ENCODE measurements around the gene TIGD1. TPM values are rescaled to one million over a fixed set of nuclear protein-coding genes. Genes with fewer than 3 reads are reported as not detected.

The TIGD1 gene
- total and polyA plus RNA-seq, 8 donors = 3.7 to 12.4 (median 10.9) TPM

DNA sequence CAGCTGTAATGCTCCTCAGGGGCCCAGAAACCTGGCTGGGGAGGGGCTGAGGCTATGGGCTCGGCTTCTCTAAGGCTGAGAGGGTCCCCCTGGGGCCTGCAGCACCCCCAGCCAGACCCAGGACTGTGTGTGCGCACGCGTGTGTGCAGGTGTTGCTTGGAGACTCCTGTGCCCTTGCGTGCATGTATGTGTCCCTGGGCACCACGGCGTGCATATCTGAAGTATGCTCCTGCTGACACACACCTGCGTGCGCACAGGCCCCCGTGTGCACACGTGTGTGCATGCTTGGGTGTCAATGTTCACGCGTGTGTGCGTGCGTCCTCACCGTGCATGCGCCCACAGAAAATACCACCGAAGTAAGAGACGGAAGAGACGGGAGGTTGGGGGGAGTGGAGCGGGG is 47.8 kb downstream of the TIGD1 start:
- ATAC-seq = no peak
- Histone ChIP-seq H3K36me3 (no peaks in the 10 kb centered on the region), H3K9me3 (no peaks in the 10 kb centered on the region), H3K27me3 (peaks cover 23 to 80% of the 10 kb centered on the region in 2 donors), H3K4me3 (no peak overlapping the region), H3K4me1 (peaks cover 7 to 13% of the 10 kb centered on the region in 2 donors), H3K27ac (no peak overlapping the region)
- DNase-seq = no peak
- intact Hi-C loops (cut with DNase I) = no loop called here
- TF ChIP-seq, protein P1, sequence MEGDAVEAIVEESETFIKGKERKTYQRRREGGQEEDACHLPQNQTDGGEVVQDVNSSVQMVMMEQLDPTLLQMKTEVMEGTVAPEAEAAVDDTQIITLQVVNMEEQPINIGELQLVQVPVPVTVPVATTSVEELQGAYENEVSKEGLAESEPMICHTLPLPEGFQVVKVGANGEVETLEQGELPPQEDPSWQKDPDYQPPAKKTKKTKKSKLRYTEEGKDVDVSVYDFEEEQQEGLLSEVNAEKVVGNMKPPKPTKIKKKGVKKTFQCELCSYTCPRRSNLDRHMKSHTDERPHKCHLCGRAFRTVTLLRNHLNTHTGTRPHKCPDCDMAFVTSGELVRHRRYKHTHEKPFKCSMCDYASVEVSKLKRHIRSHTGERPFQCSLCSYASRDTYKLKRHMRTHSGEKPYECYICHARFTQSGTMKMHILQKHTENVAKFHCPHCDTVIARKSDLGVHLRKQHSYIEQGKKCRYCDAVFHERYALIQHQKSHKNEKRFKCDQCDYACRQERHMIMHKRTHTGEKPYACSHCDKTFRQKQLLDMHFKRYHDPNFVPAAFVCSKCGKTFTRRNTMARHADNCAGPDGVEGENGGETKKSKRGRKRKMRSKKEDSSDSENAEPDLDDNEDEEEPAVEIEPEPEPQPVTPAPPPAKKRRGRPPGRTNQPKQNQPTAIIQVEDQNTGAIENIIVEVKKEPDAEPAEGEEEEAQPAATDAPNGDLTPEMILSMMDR (IDR thresholded peaks at IDR 0.05) = no peak

DNA sequence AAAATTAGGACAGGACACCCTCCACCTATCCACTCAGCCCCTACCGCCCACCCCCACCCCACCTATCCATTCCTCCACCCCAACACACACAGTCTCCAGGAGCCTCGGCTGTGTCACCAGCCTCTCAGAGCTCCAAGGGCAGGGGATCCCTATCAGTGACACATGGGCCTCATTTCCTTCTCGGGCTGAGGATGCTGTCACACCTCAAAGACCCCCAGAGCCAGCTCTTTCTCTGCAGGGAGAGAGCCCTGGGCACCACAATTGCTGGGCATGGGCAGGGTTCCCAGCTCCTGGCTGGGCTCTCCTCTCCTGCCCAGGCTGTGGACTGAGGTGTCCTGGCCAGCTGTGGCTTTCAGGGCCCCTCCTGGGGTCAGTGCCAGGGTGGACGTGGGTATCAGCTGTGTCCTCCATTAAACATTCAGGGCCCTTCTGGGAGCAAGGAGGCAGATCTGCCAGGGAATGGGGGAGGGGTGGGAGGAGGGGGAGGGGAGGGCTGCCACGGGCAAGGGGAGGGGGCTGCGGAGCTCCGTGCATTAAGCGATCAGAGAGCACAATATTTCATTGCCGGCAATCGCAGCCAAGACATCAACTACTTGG is 48.5 kb downstream of the TIGD1 start:
- peaks cover 7 to 13% of the 10 kb centered on the region in 2 donors for H3K4me1 ChIP-seq
- no peak overlapping the region for H3K4me3 ChIP-seq
- no peak overlapping the region for H3K27ac ChIP-seq
- peaks cover 23 to 76% of the 10 kb centered on the region in 2 donors for H3K27me3 ChIP-seq
- ATAC-seq (no peak), DNase-seq (no peak)
- TF ChIP-seq, protein P1 (IDR thresholded peaks at IDR 0.05) = no peak
- no peaks in the 10 kb centered on the region for H3K36me3 ChIP-seq
- intact Hi-C loops (cut with DNase I) = no loop called here
- no peaks in the 10 kb centered on the region for H3K9me3 ChIP-seq

DNA sequence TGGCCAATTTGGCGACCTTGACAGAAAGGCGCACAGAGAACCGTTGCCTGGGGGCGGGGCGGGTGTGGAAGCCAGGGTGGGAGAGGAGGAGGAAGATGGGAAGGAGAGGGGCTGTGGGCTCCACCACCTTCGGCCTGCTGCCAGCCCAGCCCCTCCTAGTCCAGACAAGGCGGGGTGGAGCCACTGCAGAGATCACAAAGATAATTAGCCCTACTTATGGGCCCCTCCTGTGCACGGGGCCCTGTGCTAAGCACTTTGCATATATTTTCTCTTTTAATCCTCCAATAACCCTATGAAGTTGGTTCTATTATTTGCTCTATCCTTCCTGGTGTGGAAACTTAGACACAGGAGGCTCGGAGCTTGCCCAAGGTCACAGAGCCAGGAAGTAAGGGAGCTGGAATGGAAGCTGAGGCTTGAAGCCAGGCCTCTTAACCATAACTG is 49.0 kb downstream of the TIGD1 start:
- Histone ChIP-seq H3K27ac (no peak overlapping the region), H3K4me1 (peaks cover 7 to 13% of the 10 kb centered on the region in 2 donors), H3K4me3 (no peak overlapping the region), H3K36me3 (no peaks in the 10 kb centered on the region), H3K9me3 (no peaks in the 10 kb centered on the region), H3K27me3 (peaks cover 23 to 72% of the 10 kb centered on the region in 2 donors)
- DNase-seq = no peak
- intact Hi-C loops (cut with DNase I) = no loop called here
- no peak for ATAC-seq
- TF ChIP-seq, protein P1 (IDR thresholded peaks at IDR 0.05) = no peak

DNA sequence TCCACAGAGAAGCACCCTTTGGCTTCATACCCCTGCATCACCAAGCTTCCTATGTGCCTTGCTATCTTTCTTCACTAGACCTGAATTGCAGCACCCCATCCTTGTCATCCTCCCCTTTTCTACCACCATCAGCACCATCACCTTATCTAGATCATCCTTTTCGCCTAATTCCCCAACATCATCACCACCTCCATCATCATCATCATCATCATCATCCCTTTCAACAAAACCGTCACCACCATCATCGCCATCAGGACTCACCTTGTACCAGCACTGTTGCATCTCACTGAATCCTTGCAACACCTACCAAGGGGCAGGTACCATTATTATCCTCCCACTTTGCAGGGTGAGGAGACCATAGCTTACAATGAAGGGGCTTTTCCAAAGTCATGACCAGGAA is 51.9 kb downstream of the TIGD1 start:
- DNase-seq (no peak), ATAC-seq (no peak)
- H3K27ac ChIP-seq = no peak overlapping the region
- H3K4me1 ChIP-seq = peaks cover 6 to 9% of the 10 kb centered on the region in 2 donors
- H3K9me3 ChIP-seq = no peaks in the 10 kb centered on the region
- H3K27me3 ChIP-seq = peaks cover 8 to 43% of the 10 kb centered on the region in 2 donors
- H3K4me3 ChIP-seq = no peak overlapping the region
- H3K36me3 ChIP-seq = no peaks in the 10 kb centered on the region
- intact Hi-C loops (cut with DNase I) = no loop called here
- TF ChIP-seq, protein P1 (IDR thresholded peaks at IDR 0.05) = no peak

Other genes with a start within 250 kb of the TIGD1 start
- gene ALPP, start 171.8 kb downstream of the TIGD1 start, total RNA-seq = 10 to 100 TPM in 1 of 2 donors, 1 to 10 TPM in 1; 3.1 to 14.1 TPM
- under 1 TPM in 3 of 6 donors, not detected in 3; 0.07 to 0.18 (median 0.11) TPM for gene ALPP, start 171.8 kb downstream of the TIGD1 start, polyA plus RNA-seq (ENCODE audit: insufficient read length in 6 of 6)
- under 1 TPM in 1 of 2 donors, not detected in 1; 0.16 TPM for gene ALPG, start 143.7 kb downstream of the TIGD1 start, total RNA-seq
- under 1 TPM in 1 of 6 donors, not detected in 5; 0.08 TPM for gene ALPG, start 143.7 kb downstream of the TIGD1 start, polyA plus RNA-seq (ENCODE audit: insufficient read length in 6 of 6)
- gene ALPI, start 94.4 kb downstream of the TIGD1 start, total RNA-seq = not detected
- not detected for gene ALPI, start 94.4 kb downstream of the TIGD1 start, polyA plus RNA-seq (ENCODE audit: insufficient read length in 6 of 6)
- gene ECEL1, start 62.7 kb downstream of the TIGD1 start, total RNA-seq = under 1 TPM; 0.10 to 0.17 TPM
- gene ECEL1, start 62.7 kb downstream of the TIGD1 start, polyA plus RNA-seq (ENCODE audit: insufficient read length in 6 of 6) = under 1 TPM; 0.24 to 0.64 (median 0.45) TPM
- gene PRSS56, start 30.2 kb downstream of the TIGD1 start, total RNA-seq = not detected
- gene PRSS56, start 30.2 kb downstream of the TIGD1 start, polyA plus RNA-seq (ENCODE audit: insufficient read length in 6 of 6) = not detected
- gene CHRND, start 24.4 kb downstream of the TIGD1 start, total RNA-seq = not detected
- not detected for gene CHRND, start 24.4 kb downstream of the TIGD1 start, polyA plus RNA-seq (ENCODE audit: insufficient read length in 6 of 6)
- not detected for gene CHRNG, start 10.9 kb downstream of the TIGD1 start, total RNA-seq
- gene CHRNG, start 10.9 kb downstream of the TIGD1 start, polyA plus RNA-seq (ENCODE audit: insufficient read length in 6 of 6) = under 1 TPM in 4 of 6 donors, not detected in 2; 0.07 to 0.35 (median 0.13) TPM
- 10 to 100 TPM; 67.4 to 71.1 TPM for gene EIF4E2, start 132 bp upstream of the TIGD1 start, total RNA-seq
- gene EIF4E2, start 132 bp upstream of the TIGD1 start, polyA plus RNA-seq (ENCODE audit: insufficient read length in 6 of 6) = 100 to 1,000 TPM in 3 of 6 donors, 10 to 100 TPM in 3; 91.3 to 108 (median 98.3) TPM
- gene EFHD1, start 83.0 kb upstream of the TIGD1 start, total RNA-seq = 1 to 10 TPM; 3.8 to 5.5 TPM
- 10 to 100 TPM in 1 of 6 donors, 1 to 10 TPM in 5; 3.5 to 13.6 (median 5.0) TPM for gene EFHD1, start 83.0 kb upstream of the TIGD1 start, polyA plus RNA-seq (ENCODE audit: insufficient read length in 6 of 6)
- gene GIGYF2, start 146.8 kb upstream of the TIGD1 start, total RNA-seq = 10 to 100 TPM; 56.2 to 76.6 TPM
- gene GIGYF2, start 146.8 kb upstream of the TIGD1 start, polyA plus RNA-seq (ENCODE audit: insufficient read length in 6 of 6) = 10 to 100 TPM; 59.2 to 66.3 (median 62.4) TPM
- not detected for gene KCNJ13, start 226.0 kb upstream of the TIGD1 start, total RNA-seq
- 10 to 100 TPM in 2 of 6 donors, 1 to 10 TPM in 4; 5.3 to 12.0 (median 6.2) TPM for gene KCNJ13, start 226.0 kb upstream of the TIGD1 start, polyA plus RNA-seq (ENCODE audit: insufficient read length in 6 of 6)

All from left lung (tissue), 10 donors.